Esophagus squamous epithelium (tissue), 4 donors: ENCODE results near the gene EGFL8.

Experiments used
- CTCF ChIP-seq, 6 experiments: fragments of 450-650 bp in 4 of 6; fragments of 200-600 bp in 2 of 6; sonication (generic) in 2 of 6; IDR thresholded peaks; one replicate each; pipeline ENCODE4 v1.5.1; 2016 to 2019; ENCODE audit warnings: antibody characterized with exemption in 6 of 6, mild to moderate bottlenecking in 4 of 6, moderate library complexity in 4 of 6
- POLR2A ChIP-seq, 4 donors: fragments of 450-650 bp; IDR thresholded peaks; one replicate each; pipeline ENCODE4 v1.6.1; 2017; ENCODE audit warnings: antibody characterized with exemption in 4 of 4, mild to moderate bottlenecking in 4 of 4, moderate library complexity in 3 of 4

GRCh38 chr6:32190054-32190851, 25.9 kb downstream of the EGFL8 start, which contains the start of gene PBX2:
- TF ChIP-seq CTCF (IDR thresholded peaks at IDR 0.05): no peak
- peak in 2 of 4 donors; percentile 69 to 88 for TF ChIP-seq POLR2A (IDR thresholded peaks at IDR 0.05)
